Heart left ventricle (tissue), 16 donors: Measurements from ENCODE around the gene DOCK2. TPM values are rescaled to one million over a fixed set of nuclear protein-coding genes. Genes with fewer than 3 reads are reported as not detected.

Experiments used
- ATAC-seq, 4 donors: fragments of 200-7000 bp; cut with Tn5 transposase; one replicate each; pipeline ENCODE4 v1.9.1; 2020 to 2022; ENCODE audit warnings: moderate library complexity in 4 of 4, mild to moderate bottlenecking in 3 of 4, moderate number of reproducible peaks in 1 of 4
- DNase-seq, 5 donors: peaks; one replicate each; pipeline ENCODE4 v3.0.0-alpha.2; 2020
- H3K27ac ChIP-seq, 12 donors: fragments of 200-600 bp; sonication (generic) in 4 of 12; one replicate each; pipeline versions ENCODE4 v1.5.0 to v1.8.0; 2016 to 2022; ENCODE audit warnings: mild to moderate bottlenecking in 2 of 12
- H3K27me3 ChIP-seq, 9 donors: fragments of 200-600 bp; sonication (generic) in 2 of 9; one replicate each; pipeline versions ENCODE4 v1.5.1 to v1.8.0; 2016 to 2022; ENCODE audit warnings: mild to moderate bottlenecking in 3 of 9
- H3K36me3 ChIP-seq, 9 donors: fragments of 200-600 bp; sonication (generic) in 2 of 9; one replicate each; pipeline versions ENCODE4 v1.5.0 to v1.8.0; 2018 to 2022; ENCODE audit warnings: mild to moderate bottlenecking in 2 of 9
- H3K4me1 ChIP-seq, 12 donors: fragments of 200-600 bp; sonication (generic) in 4 of 12; one replicate each; pipeline versions ENCODE4 v1.5.0 to v1.8.0; 2016 to 2022; ENCODE audit warnings: mild to moderate bottlenecking in 3 of 12
- H3K4me3 ChIP-seq, 12 donors: fragments of 200-600 bp; sonication (generic) in 4 of 12; one replicate each; pipeline versions ENCODE4 v1.5.0 to v1.8.0; 2017 to 2022; ENCODE audit warnings: mild to moderate bottlenecking in 9 of 12, moderate library complexity in 4 of 12
- H3K9me3 ChIP-seq, 12 donors: fragments of 200-600 bp; sonication (generic) in 4 of 12; one replicate each; pipeline versions ENCODE4 v1.5.0 to v1.8.0; 2016 to 2022; ENCODE audit warnings: mild to moderate bottlenecking in 1 of 12
- CTCF ChIP-seq, 12 donors: fragments of 200-600 bp; sonication (generic) in 4 of 12; IDR thresholded peaks; one replicate each; pipeline versions ENCODE4 v1.5.0 to v1.8.0; 2018 to 2022; ENCODE audit warnings: antibody characterized with exemption in 12 of 12, mild to moderate bottlenecking in 5 of 12
- POLR2A ChIP-seq, 2 donors: fragments of 450-650 bp; IDR thresholded peaks; one replicate each; pipeline ENCODE4 v1.6.1; 2017; ENCODE audit warnings: antibody characterized with exemption in 2 of 2, mild to moderate bottlenecking in 2 of 2, moderate library complexity in 2 of 2
- WGBS, 4 donors: extraction: QIAGEN DNeasy Blood & Tissue Kit in 2 of 4; methylation state at CpG; one replicate each; pipeline versions ENCODE4 v1.1.5 to v1.1.7; 2013 to 2018; 5-methylcytosine and 5-hydroxymethylcytosine counted together
- intact Hi-C, 10 donors: fragments of 100-400 bp; cut with DNase I; formaldehyde crosslinking; loops; one replicate each; pipeline versions ENCODE4 v1.11.1 to v1.14.2; 2022
- polyA plus RNA-seq, 2 donors: library from polyadenylated mRNA; stranded (reverse); fragments of 200-250 nt; gene quantifications; one replicate each; pipeline ENCODE4 v1.2.3, GENCODE V29; 2013
- total RNA-seq, 9 donors: library from RNA; depleted of rRNA in 2 of 9; stranded (reverse); fragments of >200 nt in 2 of 9; fragmentation: NEBNext Ultra II Directional in 3 of 9; extraction: Animal tissue kit (Norgen Biotek cat#: 25700) in 3 of 9; gene quantifications; one replicate each; pipeline versions ENCODE4 v1.1.0 to v1.2.4, GENCODE V29; 2016 to 2023
- donor health status: ischemic (EF 13 %, LVEDD 7.1; RV severe dilation, severe dysfunction).
- donor health status: healthy with polysubstance abuse.
- donor health status: DM: no; HTN: yes; CAD: no.
- donor health status: DM: no; HTN: no; CAD: no.
- donor health status: ischemic (EF 25% LVEDD 6.9; RV normal size, moderate dysfunction).
- donor health status: ischemic (EF 25% LVEDD 5.7; RV mildly dilated, moderate dysfunction).
- donor health status: healthy.
- donor health status: DM: yes; HTN: yes; CAD: no.
- donor health status: ischemic (EF 35%, LVEDD 5.7; RV mildly dilated, moderate dysfunction).
- donor health status: nonischemic (EF 11% LVEDD 7.7; RV severe dilation, severe dysfunction).
- donor health status: DM: yes; HTN: yes; CAD: no.
- donor health status: PGD.
- donor health status: ischemic (EF 29% LVEDD 5.4; RV normal size, mild dysfunction).
- donor health status: nonischemic (EF 23%, LVEDD 6.1; RV moderate dilation, normal function).

Gene DOCK2
- total and polyA plus RNA-seq, 11 donors: 0.80 to 59.5 (median 4.6) TPM

- no peak overlapping the region for H3K27ac ChIP-seq
- intact Hi-C loops: no loop called here
- peaks cover 0 to 3% (median 0%) of the 10 kb centered on the region in 12 donors for H3K4me1 ChIP-seq
- no peak for TF ChIP-seq CTCF (IDR thresholded peaks at IDR 0.05)
- no peak for TF ChIP-seq POLR2A (IDR thresholded peaks at IDR 0.05)
- DNase-seq (no peak), ATAC-seq (no peak)
- no peak overlapping the region for H3K4me3 ChIP-seq
- no peaks in the 10 kb centered on the region for H3K36me3 ChIP-seq
- no peaks in the 10 kb centered on the region for H3K9me3 ChIP-seq
- H3K27me3 ChIP-seq: peaks cover 0 to 3% (median 0%) of the 10 kb centered on the region in 9 donors
Measured at GRCh38 chr5:169893010-169893409, 255.9 kb downstream of the DOCK2 start.

GRCh38 chr5:169893571-169893970, 256.5 kb downstream of the DOCK2 start:
- no peak for TF ChIP-seq CTCF (IDR thresholded peaks at IDR 0.05)
- no peak for TF ChIP-seq POLR2A (IDR thresholded peaks at IDR 0.05)
- no peak overlapping the region for H3K4me3 ChIP-seq
- H3K4me1 ChIP-seq: peaks cover 0 to 3% (median 0%) of the 10 kb centered on the region in 12 donors
- no peak overlapping the region for H3K27ac ChIP-seq
- 46 to 59% (median 51%) methylated on average over 2 of the region's 2 CpGs for WGBS, 4 donors
- H3K36me3 ChIP-seq: no peaks in the 10 kb centered on the region
- peaks cover 0 to 7% (median 0%) of the 10 kb centered on the region in 9 donors for H3K27me3 ChIP-seq
- DNase-seq (no peak), ATAC-seq (no peak)
- no peaks in the 10 kb centered on the region for H3K9me3 ChIP-seq
- intact Hi-C loops: no loop called here

DNA sequence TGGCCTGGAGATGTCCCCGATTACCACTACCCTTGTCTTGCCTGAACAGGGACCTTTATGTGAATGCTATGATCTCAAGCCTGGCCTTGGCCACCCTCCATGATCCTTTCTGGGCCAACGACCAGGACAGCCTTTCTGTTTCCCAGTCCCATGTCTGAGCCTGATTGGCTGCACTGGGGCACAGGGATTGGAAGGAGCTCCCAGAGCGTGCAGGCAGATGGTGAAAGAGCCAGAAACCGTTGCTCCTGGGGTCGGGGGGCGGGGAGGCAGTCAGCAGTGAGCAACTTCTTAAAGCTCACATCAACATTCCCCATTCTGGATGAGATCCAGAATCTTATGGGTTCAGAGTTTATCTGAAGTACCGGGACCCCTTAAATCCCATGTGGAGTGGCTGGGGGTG, 258.9 kb downstream of the DOCK2 start:
- peak in 2 of 5 donors; percentile 51 to 67 for DNase-seq
- TF ChIP-seq CTCF (IDR thresholded peaks at IDR 0.05) (no peak), POLR2A (IDR thresholded peaks at IDR 0.05) (no peak)
- H3K27ac ChIP-seq: no peak overlapping the region
- H3K4me1 ChIP-seq: peaks cover 0 to 3% (median 0%) of the 10 kb centered on the region in 12 donors
- no peaks in the 10 kb centered on the region for H3K36me3 ChIP-seq
- H3K9me3 ChIP-seq: no peaks in the 10 kb centered on the region
- peak in 1 of 4 donors; percentile 66 for ATAC-seq
- no peak overlapping the region for H3K4me3 ChIP-seq
- 39 to 51% (median 47%) methylated on average over 7 of the region's 7 CpGs for WGBS, 4 donors
- H3K27me3 ChIP-seq: peaks cover 0 to 11% (median 0%) of the 10 kb centered on the region in 9 donors
- intact Hi-C loops: no loop called here

DNA sequence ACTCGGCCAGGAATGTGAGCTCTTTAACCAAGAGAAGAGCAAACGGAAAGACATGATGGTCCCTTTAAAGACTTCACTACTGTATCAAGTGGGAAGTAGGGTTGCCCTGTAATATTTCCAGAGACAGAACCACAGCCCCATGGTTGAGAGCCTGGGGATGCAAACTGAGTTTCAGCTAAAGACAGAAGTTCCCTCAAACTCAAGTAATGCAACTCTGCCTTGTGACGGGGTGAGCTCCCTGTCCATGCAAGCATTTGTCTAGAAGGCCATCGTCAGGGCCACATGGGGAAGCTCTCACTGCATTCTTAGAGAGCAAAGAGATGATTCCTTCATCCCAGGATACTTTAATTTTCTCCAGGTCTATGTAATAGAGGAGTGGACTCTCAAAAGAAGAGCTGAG, 260.4 kb downstream of the DOCK2 start:
- Histone ChIP-seq H3K9me3 (no peaks in the 10 kb centered on the region), H3K36me3 (no peaks in the 10 kb centered on the region), H3K27ac (no peak overlapping the region), H3K27me3 (peaks cover 0 to 11% (median 0%) of the 10 kb centered on the region in 9 donors), H3K4me3 (no peak overlapping the region), H3K4me1 (peaks cover 0 to 3% (median 0%) of the 10 kb centered on the region in 12 donors)
- 86 to 97% (median 88%) methylated on average over 4 of the region's 4 CpGs for WGBS, 4 donors
- ATAC-seq (no peak), DNase-seq (no peak)
- intact Hi-C loops: no loop called here
- no peak for TF ChIP-seq POLR2A (IDR thresholded peaks at IDR 0.05)
- TF ChIP-seq CTCF (IDR thresholded peaks at IDR 0.05): no peak
